ENCODE data around the gene PDIA2.

GRCh38 chr16:290681-291405, 7.9 kb downstream of the PDIA2 start:
- TF ChIP-seq POLR2AphosphoS5 (IDR thresholded peaks at IDR 0.05; ENCODE audit: low read depth, low read length) (no peak), POLR2A (IDR thresholded peaks at IDR 0.05; ENCODE audit: low read depth, low read length) (no peak)
